RWPE2 (cell line): ENCODE data around the gene ZNF716.
"Not testable (repeated sequence)": the region's sequence is repeated elsewhere in the genome, so short reads cannot be mapped to it uniquely, and the experiment has no call there.

Experiments used
- ATAC-seq: fragments of 200-7000 bp; cut with Tn5 transposase; 3 replicates; pipeline ENCODE4 v1.9.1; 2021; ENCODE audit warnings: low read depth
- DNase-seq: peaks from one replicate; pipeline ENCODE4 v3.0.0-alpha.2; 2020; ENCODE audit warnings: low spot score
- H3K27ac ChIP-seq: fragments of 450-650 bp; 2 replicates; pipeline ENCODE4 v1.5.1; 2017; ENCODE audit warnings: mild to moderate bottlenecking; ENCODE audit not compliant: poor library complexity, severe bottlenecking
- H3K27me3 ChIP-seq: fragments of 250-450 bp; sonication (Bioruptor Pico); 2 replicates; pipeline ENCODE4 v1.5.1; 2021; ENCODE audit warnings: mild to moderate bottlenecking, moderate library complexity; ENCODE audit not compliant: insufficient read depth, poor library complexity, severe bottlenecking
- H3K36me3 ChIP-seq: fragments of 250-450 bp; sonication (Bioruptor Pico); 2 replicates; pipeline ENCODE4 v1.5.1; 2020; ENCODE audit warnings: low read depth, mild to moderate bottlenecking, moderate library complexity
- H3K4me1 ChIP-seq: fragments of 250-450 bp; sonication (Bioruptor Pico); 2 replicates; pipeline ENCODE4 v1.5.1; 2021; ENCODE audit warnings: mild to moderate bottlenecking, moderate library complexity; ENCODE audit not compliant: insufficient read depth, poor library complexity, severe bottlenecking
- H3K4me3 ChIP-seq: fragments of 250-450 bp; sonication (Bioruptor Pico); 2 replicates; pipeline ENCODE4 v1.5.1; 2021; ENCODE audit warnings: mild to moderate bottlenecking, moderate library complexity; ENCODE audit not compliant: severe bottlenecking
- H3K9me3 ChIP-seq: fragments of 250-450 bp; sonication (Bioruptor Pico); 2 replicates; pipeline ENCODE4 v1.5.1; 2021; ENCODE audit warnings: mild to moderate bottlenecking, moderate library complexity; ENCODE audit not compliant: severe bottlenecking
- TF ChIP-seq, protein P1 (sequence below): fragments of 450-650 bp; IDR thresholded peaks from one replicate; pipeline ENCODE4 v1.5.1; 2017; ENCODE audit warnings: mild to moderate bottlenecking, moderate library complexity; ENCODE audit not compliant: poor library complexity, severe bottlenecking

ZNF716 gene

DNA sequence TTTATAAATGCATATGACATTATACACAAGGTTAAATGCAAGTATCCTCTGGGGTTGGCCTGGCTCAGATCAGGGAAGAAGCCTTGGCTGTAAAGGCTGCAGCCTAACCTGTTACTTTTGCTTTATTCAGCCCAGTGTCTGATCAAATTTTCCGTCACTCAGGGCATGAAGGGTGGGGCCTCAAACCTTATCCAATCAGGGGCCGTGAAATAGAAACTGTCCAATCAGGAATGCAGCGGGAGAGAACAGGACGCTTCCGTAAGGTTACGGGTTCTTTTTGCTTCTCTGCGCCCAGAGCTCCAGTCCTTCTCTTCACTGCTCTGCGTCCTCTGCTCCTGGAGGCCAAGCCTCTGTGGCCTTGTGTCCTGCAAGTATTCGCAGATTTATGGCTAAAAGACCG is at the start of gene ZNF716:
Gene ZNF716 (plus strand): TSS at position 274 of the 400 bp plus-strand sequence. CDS start 112 bp downstream, at position 386.
- no peaks in the 10 kb centered on the region for H3K27me3 ChIP-seq
- TF ChIP-seq, protein P1, sequence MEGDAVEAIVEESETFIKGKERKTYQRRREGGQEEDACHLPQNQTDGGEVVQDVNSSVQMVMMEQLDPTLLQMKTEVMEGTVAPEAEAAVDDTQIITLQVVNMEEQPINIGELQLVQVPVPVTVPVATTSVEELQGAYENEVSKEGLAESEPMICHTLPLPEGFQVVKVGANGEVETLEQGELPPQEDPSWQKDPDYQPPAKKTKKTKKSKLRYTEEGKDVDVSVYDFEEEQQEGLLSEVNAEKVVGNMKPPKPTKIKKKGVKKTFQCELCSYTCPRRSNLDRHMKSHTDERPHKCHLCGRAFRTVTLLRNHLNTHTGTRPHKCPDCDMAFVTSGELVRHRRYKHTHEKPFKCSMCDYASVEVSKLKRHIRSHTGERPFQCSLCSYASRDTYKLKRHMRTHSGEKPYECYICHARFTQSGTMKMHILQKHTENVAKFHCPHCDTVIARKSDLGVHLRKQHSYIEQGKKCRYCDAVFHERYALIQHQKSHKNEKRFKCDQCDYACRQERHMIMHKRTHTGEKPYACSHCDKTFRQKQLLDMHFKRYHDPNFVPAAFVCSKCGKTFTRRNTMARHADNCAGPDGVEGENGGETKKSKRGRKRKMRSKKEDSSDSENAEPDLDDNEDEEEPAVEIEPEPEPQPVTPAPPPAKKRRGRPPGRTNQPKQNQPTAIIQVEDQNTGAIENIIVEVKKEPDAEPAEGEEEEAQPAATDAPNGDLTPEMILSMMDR, result no peak
- ATAC-seq, result no peak
- no peaks in the 10 kb centered on the region for H3K4me1 ChIP-seq
- H3K4me3 ChIP-seq, result no peak within 1 kb of the TSS
- no peaks in the 10 kb centered on the region for H3K36me3 ChIP-seq
- no peak within 1 kb of the TSS for H3K27ac ChIP-seq
- H3K9me3 ChIP-seq, result no peaks in the 10 kb centered on the region
- DNase-seq, result no peak

DNA sequence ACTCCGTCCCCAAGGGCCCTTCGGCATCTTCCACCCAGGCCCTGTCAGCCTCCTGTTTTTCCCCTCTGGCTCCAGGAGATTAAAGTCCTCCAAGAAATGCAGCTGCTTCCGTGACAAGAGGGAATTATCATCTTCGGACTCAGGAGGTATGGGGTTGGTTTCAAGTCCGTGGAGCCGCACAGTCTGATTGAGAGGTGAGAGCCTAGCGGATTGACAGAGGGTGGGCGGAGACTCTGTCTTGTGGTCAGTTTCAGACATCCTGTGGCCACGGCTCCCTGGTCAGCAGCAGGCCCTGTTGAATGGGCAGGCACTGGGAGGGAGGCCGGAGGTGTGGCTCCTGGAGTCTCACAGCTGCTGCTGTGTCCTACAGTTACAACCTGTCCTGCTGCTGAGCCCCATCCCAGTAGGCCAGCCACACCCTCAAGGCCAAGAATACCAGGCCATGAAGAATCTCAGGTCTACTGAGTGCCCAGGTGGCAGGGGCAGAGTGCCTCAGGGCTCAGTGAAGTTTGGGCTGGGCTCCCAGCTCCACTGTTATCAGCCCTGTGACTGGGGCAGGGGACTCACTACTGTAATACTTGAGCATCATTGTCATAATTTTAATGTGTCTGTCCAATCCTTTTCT is 49.3 kb upstream of the ZNF716 start:
- H3K9me3 ChIP-seq, result peaks cover 7% of the 10 kb centered on the region
- no peak overlapping the region for H3K4me3 ChIP-seq
- no peak overlapping the region for H3K27ac ChIP-seq
- H3K4me1 ChIP-seq, result no peaks in the 10 kb centered on the region
- H3K27me3 ChIP-seq, result no peaks in the 10 kb centered on the region
- TF ChIP-seq, protein P1, result no peak
- DNase-seq (peak; percentile 40), ATAC-seq (no peak)
- no peaks in the 10 kb centered on the region for H3K36me3 ChIP-seq

DNA sequence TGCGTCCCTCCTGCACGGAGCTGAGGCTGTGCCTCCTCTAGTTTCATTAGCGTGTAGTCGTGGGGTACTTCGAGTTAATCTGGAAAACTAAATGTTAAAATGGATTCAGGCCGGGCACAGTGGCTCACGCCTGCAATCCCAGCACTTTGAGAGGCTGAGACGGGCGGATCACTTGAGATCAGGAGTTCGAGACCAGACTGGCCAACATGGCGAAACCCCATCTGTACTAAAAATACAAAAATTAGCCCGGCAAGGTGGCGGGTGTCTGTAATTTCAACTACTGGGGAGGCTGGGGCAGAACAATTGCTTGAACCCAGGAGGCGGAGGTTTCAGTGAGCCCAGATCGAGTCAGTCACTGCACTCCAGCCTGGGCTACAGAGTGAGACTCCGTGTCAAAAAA is 46.9 kb upstream of the ZNF716 start:
- ATAC-seq, H3K4me3 ChIP-seq, DNase-seq, H3K27ac ChIP-seq, H3K27me3 ChIP-seq, H3K36me3 ChIP-seq, H3K4me1 ChIP-seq, H3K9me3 ChIP-seq: not testable (repeated sequence)

DNA sequence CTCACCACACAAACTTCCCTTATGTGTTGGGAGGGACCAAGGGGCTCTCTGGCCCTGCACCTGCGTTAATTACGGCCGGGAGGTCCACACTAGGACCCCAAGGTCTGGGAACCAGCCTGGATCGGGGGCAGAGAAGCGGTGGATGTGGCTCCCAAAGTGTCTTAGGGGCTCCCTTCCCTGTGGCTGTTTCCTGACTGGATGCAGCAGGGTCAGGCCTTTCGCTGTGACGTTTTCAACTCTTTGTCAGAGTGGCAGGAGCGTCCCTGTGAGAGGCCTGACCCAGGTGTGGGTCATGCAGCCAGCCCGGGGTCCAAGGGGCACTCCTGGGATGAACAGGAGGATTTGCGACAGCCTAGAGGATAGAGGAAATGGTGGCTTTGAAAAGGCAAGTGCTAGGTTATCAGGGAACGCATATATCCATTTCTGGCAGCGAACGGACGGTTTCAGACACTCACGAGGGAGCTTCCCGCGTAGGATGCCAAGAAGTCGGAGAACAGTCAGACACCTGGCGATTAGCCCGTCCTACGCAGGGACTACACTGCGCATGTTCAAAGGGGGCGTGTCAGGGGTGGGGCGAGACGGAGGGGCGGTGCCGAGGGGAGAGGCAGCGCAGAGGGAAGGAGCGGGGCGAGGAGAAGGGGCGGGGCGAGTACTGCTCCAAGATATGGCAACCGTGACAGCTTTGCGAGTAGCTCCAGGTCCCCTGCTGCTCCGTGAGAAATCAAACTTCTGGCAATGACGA is 46.2 kb upstream of the ZNF716 start:
- TF ChIP-seq, protein P1, result no peak
- Histone ChIP-seq H3K4me1 (no peaks in the 10 kb centered on the region), H3K36me3 (no peaks in the 10 kb centered on the region), H3K27me3 (no peaks in the 10 kb centered on the region), H3K27ac (no peak overlapping the region), H3K9me3 (peaks cover 3% of the 10 kb centered on the region), H3K4me3 (no peak overlapping the region)
- ATAC-seq (no peak), DNase-seq (no peak)

DNA sequence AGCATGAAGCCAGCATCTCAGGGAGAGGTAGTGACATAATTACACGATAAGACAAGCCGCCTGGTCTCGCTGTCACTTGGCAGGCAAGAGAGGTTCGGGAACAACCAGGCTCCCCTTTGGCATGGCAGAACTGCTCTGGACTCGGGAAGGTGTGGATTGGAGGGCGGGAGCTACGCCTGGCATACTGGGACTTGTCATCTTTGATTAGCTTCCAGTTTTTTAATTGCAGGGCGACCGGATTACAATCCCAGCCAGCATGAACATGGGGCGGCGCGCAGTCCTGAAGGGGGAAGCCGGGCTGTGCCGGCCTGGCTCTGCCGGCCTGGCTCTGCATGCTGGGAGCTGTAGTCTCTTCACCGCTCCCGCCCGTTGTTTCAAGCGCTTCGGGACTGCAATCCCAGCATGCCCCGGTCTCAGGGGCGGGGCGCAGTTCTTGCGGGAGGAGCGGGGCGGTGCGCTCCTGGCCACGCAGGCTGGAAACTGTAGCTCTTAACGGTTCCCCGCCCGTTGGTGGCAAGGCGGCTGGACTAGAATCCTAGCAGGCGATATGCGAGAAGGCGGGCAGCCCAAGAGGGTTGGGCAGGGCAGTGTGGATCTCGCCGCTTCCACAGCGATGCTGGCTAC is 45.5 kb upstream of the ZNF716 start:
- H3K4me1 ChIP-seq, result no peaks in the 10 kb centered on the region
- H3K36me3 ChIP-seq, result no peaks in the 10 kb centered on the region
- TF ChIP-seq, protein P1, result no peak
- DNase-seq (no peak), ATAC-seq (no peak)
- no peak overlapping the region for H3K4me3 ChIP-seq
- no peak overlapping the region for H3K27ac ChIP-seq
- no peaks in the 10 kb centered on the region for H3K27me3 ChIP-seq
- peaks cover 3% of the 10 kb centered on the region for H3K9me3 ChIP-seq
